HG03196 (cell line): Measurements from ENCODE around the gene TMC6.
A peak's percentile ranks its signal among the peaks of the same experiment; 100 is the strongest.
"Not testable (repeated sequence)": the region's sequence is repeated elsewhere in the genome, so short reads cannot be mapped to it uniquely, and the experiment has no call there.

ENCODE experiments used
- ATAC-seq: cut with Tn5 transposase; IDR thresholded peaks from one replicate; pipeline ENCODE4 v1.9.1; 2021; ENCODE audit not compliant: unreplicated experiment

The TMC6 gene

GRCh38 chr17:78128551-78129350 lies at the start of gene TMC6:
Gene TMC6 (minus strand): TSS chr17:78128755. CDS start chr17:78126832, 1,923 bp downstream.
- ATAC-seq, result no peak

GRCh38 chr17:78176548-78177025 lies 48.0 kb upstream of the TMC6 start:
- no peak for ATAC-seq

- no peak for ATAC-seq
Observed at GRCh38 chr17:78175643-78175981, 47.1 kb upstream of the TMC6 start.

GRCh38 chr17:78174870-78175642 lies 46.5 kb upstream of the TMC6 start:
- ATAC-seq, result no peak

- no peak for ATAC-seq
Observed at GRCh38 chr17:78174346-78174869, 45.9 kb upstream of the TMC6 start.

GRCh38 chr17:78173097-78173715 lies 44.7 kb upstream of the TMC6 start:
- no peak for ATAC-seq

GRCh38 chr17:78172249-78173051 lies 43.9 kb upstream of the TMC6 start:
- ATAC-seq, result no peak

GRCh38 chr17:78171591-78172248 lies 43.2 kb upstream of the TMC6 start:
- not testable (repeated sequence) for ATAC-seq

GRCh38 chr17:78170692-78171590 lies 42.4 kb upstream of the TMC6 start:
- ATAC-seq, result no peak

- peak; percentile 24 for ATAC-seq
Observed at GRCh38 chr17:78168903-78169793, 40.6 kb upstream of the TMC6 start.

- ATAC-seq, result peak; percentile 44
Observed at GRCh38 chr17:78168242-78168902, 39.8 kb upstream of the TMC6 start, which contains the start of gene SYNGR2. Gene SYNGR2 (plus strand): TSS chr17:78168581. CDS start chr17:78168617, 36 bp downstream.

- ATAC-seq, result no peak
Observed at GRCh38 chr17:78166416-78166815, 37.9 kb upstream of the TMC6 start.

GRCh38 chr17:78164748-78165607 lies 36.4 kb upstream of the TMC6 start:
- no peak for ATAC-seq

- no peak for ATAC-seq
Observed at GRCh38 chr17:78163881-78164747, 35.6 kb upstream of the TMC6 start.

- ATAC-seq, result no peak
Observed at GRCh38 chr17:78159575-78160158, 31.1 kb upstream of the TMC6 start.
